Osteoblast (primary cell): ENCODE measurements around the gene MSN. TPM values are rescaled to one million over a fixed set of nuclear protein-coding genes. Genes with fewer than 3 reads are reported as not detected.

Experiments
- DNase-seq: peaks from one replicate; pipeline ENCODE4 v3.0.0; 2011; ENCODE audit warnings: low spot score, mixed read lengths; ENCODE audit not compliant: insufficient read length; ENCODE audit errors: missing footprints
- H2AFZ ChIP-seq: 2 replicates; pipeline ENCODE4 v1.6.0; 2011; ENCODE audit warnings: mild to moderate bottlenecking, low read length
- H3K27ac ChIP-seq: 2 replicates; pipeline ENCODE4 v1.5.1; 2011; ENCODE audit warnings: mild to moderate bottlenecking, low read depth, low read length, moderate library complexity
- H3K27me3 ChIP-seq: 2 replicates; pipeline ENCODE4 v1.6.0; 2012; ENCODE audit warnings: mild to moderate bottlenecking, control low read depth, inconsistent platforms, low read length, moderate library complexity; ENCODE audit not compliant: insufficient read depth
- H3K36me3 ChIP-seq: 2 replicates; pipeline ENCODE4 v1.5.1; 2011; ENCODE audit warnings: mild to moderate bottlenecking, low read length, control low read depth, moderate library complexity; ENCODE audit not compliant: insufficient read depth
- H3K4me1 ChIP-seq: 2 replicates; pipeline ENCODE4 v1.5.1; 2011; ENCODE audit warnings: mild to moderate bottlenecking, low read length, control low read depth, moderate library complexity; ENCODE audit not compliant: insufficient read depth
- H3K4me2 ChIP-seq: 2 replicates; pipeline ENCODE4 v1.6.0; 2011; ENCODE audit warnings: mild to moderate bottlenecking, low read length; ENCODE audit not compliant: insufficient read depth
- H3K4me3 ChIP-seq: fragments of 200-600 bp; sonication (generic); 3 replicates; pipeline ENCODE4 v1.5.1; 2012; ENCODE audit warnings: mild to moderate bottlenecking, low read length, inconsistent platforms; ENCODE audit not compliant: insufficient read depth
- H3K79me2 ChIP-seq: 2 replicates; pipeline ENCODE4 v1.6.0; 2012; ENCODE audit warnings: mild to moderate bottlenecking, low read length, control low read depth, inconsistent platforms; ENCODE audit not compliant: insufficient read depth
- H3K9me3 ChIP-seq: 2 replicates; pipeline ENCODE4 v1.5.1; 2011; ENCODE audit warnings: low read depth, low read length, control low read depth
- H4K20me1 ChIP-seq: 2 replicates; pipeline ENCODE4 v1.6.0; 2012; ENCODE audit warnings: mild to moderate bottlenecking, low read length, control low read depth; ENCODE audit not compliant: insufficient read depth
- total RNA-seq: library from RNA; depleted of rRNA; stranded (reverse); fragments of >200 nt; gene quantifications from 2 replicates; pipeline ENCODE4 v1.2.3, GENCODE V29; 2012
- TF ChIP-seq, protein P1 (sequence below): IDR thresholded peaks from 2 replicates; pipeline ENCODE4 v1.5.1; 2011; ENCODE audit warnings: mild to moderate bottlenecking, low read depth, low read length, moderate library complexity; ENCODE audit errors: extremely low read depth

The MSN gene
- total RNA-seq, 1 donor: 249 TPM

GRCh38 chrX:65642914-65643491 lies 24.5 kb upstream of the MSN start:
- Histone ChIP-seq H3K27me3 (no peaks in the 10 kb centered on the region), H4K20me1 (no peaks in the 10 kb centered on the region), H3K4me1 (peaks cover 17% of the 10 kb centered on the region), H3K79me2 (no peaks in the 10 kb centered on the region), H3K27ac (peak overlapping the region; percentile 28), H3K4me3 (no peak overlapping the region), H2AFZ (no peak overlapping the region), H3K4me2 (peak overlapping the region; percentile 28), H3K36me3 (no peaks in the 10 kb centered on the region), H3K9me3 (no peaks in the 10 kb centered on the region)
- TF ChIP-seq, protein P1, sequence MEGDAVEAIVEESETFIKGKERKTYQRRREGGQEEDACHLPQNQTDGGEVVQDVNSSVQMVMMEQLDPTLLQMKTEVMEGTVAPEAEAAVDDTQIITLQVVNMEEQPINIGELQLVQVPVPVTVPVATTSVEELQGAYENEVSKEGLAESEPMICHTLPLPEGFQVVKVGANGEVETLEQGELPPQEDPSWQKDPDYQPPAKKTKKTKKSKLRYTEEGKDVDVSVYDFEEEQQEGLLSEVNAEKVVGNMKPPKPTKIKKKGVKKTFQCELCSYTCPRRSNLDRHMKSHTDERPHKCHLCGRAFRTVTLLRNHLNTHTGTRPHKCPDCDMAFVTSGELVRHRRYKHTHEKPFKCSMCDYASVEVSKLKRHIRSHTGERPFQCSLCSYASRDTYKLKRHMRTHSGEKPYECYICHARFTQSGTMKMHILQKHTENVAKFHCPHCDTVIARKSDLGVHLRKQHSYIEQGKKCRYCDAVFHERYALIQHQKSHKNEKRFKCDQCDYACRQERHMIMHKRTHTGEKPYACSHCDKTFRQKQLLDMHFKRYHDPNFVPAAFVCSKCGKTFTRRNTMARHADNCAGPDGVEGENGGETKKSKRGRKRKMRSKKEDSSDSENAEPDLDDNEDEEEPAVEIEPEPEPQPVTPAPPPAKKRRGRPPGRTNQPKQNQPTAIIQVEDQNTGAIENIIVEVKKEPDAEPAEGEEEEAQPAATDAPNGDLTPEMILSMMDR: no peak
- no peak for DNase-seq

DNA sequence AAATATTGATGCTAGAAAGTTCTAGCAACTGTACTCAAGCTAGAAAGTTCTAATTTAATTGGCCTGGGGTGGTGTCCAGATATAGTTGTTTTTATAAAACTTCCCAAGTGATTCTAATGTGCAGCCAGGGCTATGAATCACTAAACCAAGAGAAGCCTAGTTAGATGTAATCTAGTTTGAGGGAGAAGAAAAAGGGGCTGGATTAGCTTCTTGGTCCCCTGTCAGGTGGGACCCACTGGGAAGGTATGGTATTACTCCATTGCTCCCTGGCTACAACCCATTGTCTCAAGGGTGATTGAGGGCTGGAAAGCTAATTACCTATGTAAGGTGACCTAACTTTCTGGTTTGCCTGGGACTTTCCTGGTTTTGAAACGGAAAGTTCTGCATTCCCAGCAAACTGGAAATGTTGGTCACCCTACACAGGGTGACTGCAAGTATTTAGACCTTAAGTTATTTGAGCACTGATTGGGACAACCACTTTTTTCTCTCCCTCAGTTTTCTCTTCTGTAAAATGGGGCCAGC lies 23.9 kb upstream of the MSN start:
- Histone ChIP-seq H3K79me2 (no peaks in the 10 kb centered on the region), H3K27me3 (no peaks in the 10 kb centered on the region), H3K27ac (peak overlapping the region; percentile 28), H3K9me3 (no peaks in the 10 kb centered on the region), H3K4me2 (no peak overlapping the region), H3K4me1 (peaks cover 17% of the 10 kb centered on the region), H4K20me1 (no peaks in the 10 kb centered on the region), H3K4me3 (no peak overlapping the region), H3K36me3 (no peaks in the 10 kb centered on the region), H2AFZ (no peak overlapping the region)
- TF ChIP-seq, protein P1: no peak
- DNase-seq: no peak

DNA sequence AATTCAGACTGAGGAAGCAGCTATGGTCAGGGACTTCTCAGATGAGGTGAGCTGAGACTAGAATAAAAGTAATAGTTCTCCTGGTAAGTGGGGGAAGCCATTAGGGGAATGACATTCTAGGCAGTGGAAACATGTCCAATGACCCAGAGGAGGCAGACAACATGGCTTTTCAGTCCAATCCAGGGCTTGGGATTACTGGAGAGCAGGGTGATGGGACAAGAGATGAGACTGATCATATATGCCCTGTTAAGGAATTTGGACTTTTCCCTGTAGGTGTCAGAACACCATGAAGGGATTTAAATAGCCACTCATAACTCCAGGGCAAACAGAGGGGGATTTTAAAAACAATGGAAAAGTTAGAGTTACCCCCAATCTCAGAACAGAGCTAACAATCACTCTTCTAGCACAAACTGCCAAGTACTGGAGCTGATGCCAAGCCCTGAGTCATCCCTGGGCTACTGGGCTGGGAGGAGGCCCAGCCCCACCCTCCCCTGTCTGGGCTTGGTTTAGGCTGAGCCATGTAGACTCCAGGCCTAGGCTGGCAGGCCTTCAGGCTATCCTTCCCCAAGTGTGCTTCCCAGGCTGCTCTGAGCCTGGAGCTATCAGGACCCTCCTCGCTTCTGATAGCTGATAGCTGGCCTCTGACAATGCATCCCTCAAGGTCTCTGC lies 22.7 kb upstream of the MSN start:
- H2AFZ ChIP-seq: peak overlapping the region; percentile 82
- H3K27me3 ChIP-seq: no peaks in the 10 kb centered on the region
- TF ChIP-seq, protein P1: no peak

DNA sequence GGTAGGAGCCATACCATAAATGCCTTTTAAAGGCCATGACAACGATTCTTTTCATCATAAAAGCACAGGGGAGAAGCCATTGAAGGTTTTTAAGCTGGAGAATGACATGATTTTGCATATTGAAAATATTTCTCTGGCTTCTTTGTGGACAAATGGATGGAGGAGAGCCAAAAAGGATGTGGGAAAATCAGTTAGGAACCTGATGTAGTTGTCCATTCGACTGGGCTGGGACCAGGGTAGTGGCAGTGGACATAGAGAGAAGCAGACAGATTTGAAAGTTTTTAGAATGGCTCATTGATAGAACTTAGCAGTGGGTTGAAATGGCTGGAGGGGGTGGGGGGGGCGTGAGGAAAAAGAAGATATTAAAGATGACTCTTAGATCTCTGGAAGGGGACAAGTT lies 19.7 kb upstream of the MSN start:
- H3K27ac ChIP-seq: no peak overlapping the region

More for the DNA sequence above, 22.7 kb upstream of the MSN start:
- Histone ChIP-seq H4K20me1 (no peaks in the 10 kb centered on the region), H3K36me3 (no peaks in the 10 kb centered on the region), H3K4me1 (peaks cover 17% of the 10 kb centered on the region), H3K79me2 (no peaks in the 10 kb centered on the region), H3K9me3 (no peaks in the 10 kb centered on the region), H3K27ac (peak overlapping the region; percentile 32), H3K4me2 (peak overlapping the region; percentile 2), H3K4me3 (no peak overlapping the region)
- DNase-seq: peak; percentile 85

More for the DNA sequence above, 19.7 kb upstream of the MSN start:
- no peaks in the 10 kb centered on the region for H3K79me2 ChIP-seq
- peaks cover 14% of the 10 kb centered on the region for H3K4me1 ChIP-seq
- no peaks in the 10 kb centered on the region for H4K20me1 ChIP-seq
- H2AFZ ChIP-seq: no peak overlapping the region
- H3K4me2 ChIP-seq: no peak overlapping the region
- DNase-seq: no peak
- H3K4me3 ChIP-seq: no peak overlapping the region
- TF ChIP-seq, protein P1: no peak
- H3K27me3 ChIP-seq: no peaks in the 10 kb centered on the region
- H3K9me3 ChIP-seq: no peaks in the 10 kb centered on the region
- no peaks in the 10 kb centered on the region for H3K36me3 ChIP-seq
